Measurements from ENCODE around the gene PAM.

Gene PAM

GRCh38 chr5:102802708-102803458 lies 47.8 kb downstream of the PAM start:
- no peaks in the 10 kb centered on the region for H3K9me3 ChIP-seq
- peaks cover 10% of the 10 kb centered on the region for H3K4me1 ChIP-seq
- TF ChIP-seq CTCF (IDR thresholded peaks at IDR 0.05; ENCODE audit: low read depth, low read length): no peak
- H3K4me3 ChIP-seq (ENCODE audit: low read depth, low read length): no peak overlapping the region
- no peaks in the 10 kb centered on the region for H3K36me3 ChIP-seq
- H3K27me3 ChIP-seq: no peaks in the 10 kb centered on the region
- no peak for DNase-seq

- no peak for DNase-seq
- TF ChIP-seq CTCF (IDR thresholded peaks at IDR 0.05; ENCODE audit: low read depth, low read length): no peak
- Histone ChIP-seq H3K27me3 (no peaks in the 10 kb centered on the region), H3K36me3 (no peaks in the 10 kb centered on the region), H3K4me3 (ENCODE audit: low read depth, low read length) (no peak overlapping the region), H3K9me3 (no peaks in the 10 kb centered on the region), H3K4me1 (peaks cover 16% of the 10 kb centered on the region)
Observed at GRCh38 chr5:102807878-102808502, 52.9 kb downstream of the PAM start.

GRCh38 chr5:102809033-102809432 lies 53.9 kb downstream of the PAM start:
- Histone ChIP-seq H3K4me1 (peaks cover 16% of the 10 kb centered on the region), H3K36me3 (no peaks in the 10 kb centered on the region), H3K27me3 (no peaks in the 10 kb centered on the region), H3K9me3 (no peaks in the 10 kb centered on the region), H3K4me3 (ENCODE audit: low read depth, low read length) (no peak overlapping the region)
- DNase-seq: no peak
- TF ChIP-seq CTCF (IDR thresholded peaks at IDR 0.05; ENCODE audit: low read depth, low read length): no peak

- no peak for TF ChIP-seq CTCF (IDR thresholded peaks at IDR 0.05; ENCODE audit: low read depth, low read length)
- H3K9me3 ChIP-seq: no peaks in the 10 kb centered on the region
- no peak for DNase-seq
Observed at GRCh38 chr5:102811972-102812371, 56.9 kb downstream of the PAM start.

GRCh38 chr5:102813740-102814139 lies 58.6 kb downstream of the PAM start:
- TF ChIP-seq CTCF (IDR thresholded peaks at IDR 0.05; ENCODE audit: low read depth, low read length): no peak
- Histone ChIP-seq H3K9me3 (no peaks in the 10 kb centered on the region), H3K4me3 (ENCODE audit: low read depth, low read length) (no peak overlapping the region), H3K4me1 (peaks cover 12% of the 10 kb centered on the region), H3K36me3 (no peaks in the 10 kb centered on the region), H3K27me3 (no peaks in the 10 kb centered on the region)
- no peak for DNase-seq

More at GRCh38 chr5:102811972-102812371, 56.9 kb downstream of the PAM start:
- Histone ChIP-seq H3K27me3 (no peaks in the 10 kb centered on the region), H3K4me3 (ENCODE audit: low read depth, low read length) (no peak overlapping the region), H3K36me3 (no peaks in the 10 kb centered on the region), H3K4me1 (peaks cover 20% of the 10 kb centered on the region)

GRCh38 chr5:102815084-102815483 lies 60.0 kb downstream of the PAM start:
- Histone ChIP-seq H3K27me3 (no peaks in the 10 kb centered on the region), H3K9me3 (no peaks in the 10 kb centered on the region), H3K4me1 (peaks cover 12% of the 10 kb centered on the region), H3K36me3 (no peaks in the 10 kb centered on the region), H3K4me3 (ENCODE audit: low read depth, low read length) (no peak overlapping the region)
- TF ChIP-seq CTCF (IDR thresholded peaks at IDR 0.05; ENCODE audit: low read depth, low read length): no peak
- DNase-seq: no peak

Data from BE2C (cell line).